K562 (cell line): ENCODE measurements around the gene VPS11. TPM values are rescaled to one million over a fixed set of nuclear protein-coding genes. Genes with fewer than 3 reads are reported as not detected.

Experiments used
- ELF2 ChIP-seq: fragments of 250-450 bp; sonication (Bioruptor Pico); IDR thresholded peaks from 2 replicates; pipeline ENCODE4 v1.5.0; 2021; ENCODE audit warnings: mild to moderate bottlenecking
- ERF ChIP-seq: fragments of 450-650 bp; formaldehyde crosslinking; IDR thresholded peaks from 2 replicates; pipeline ENCODE4 v1.4.0; 2020; ENCODE audit warnings: mild to moderate bottlenecking, mixed read lengths
- FOSL1 ChIP-seq: fragments of 200-800 bp; sonication (Bioruptor generic); conservative IDR thresholded peaks from 2 replicates; pipeline ENCODE4 v1.6.1; 2016; ENCODE audit warnings: missing genetic modification characterization, missing compliant biosample characterization
- NR1H2 ChIP-seq: sonication (generic); formaldehyde crosslinking; IDR thresholded peaks from 2 replicates; pipeline ENCODE4 v1.4.0; 2020; ENCODE audit warnings: mild to moderate bottlenecking, missing genetic modification reagents
- POLR2G ChIP-seq: fragments of 200-400 bp; formaldehyde crosslinking; IDR thresholded peaks from 2 replicates; pipeline ENCODE4 v1.6.1; 2017; ENCODE audit warnings: low read depth, mild to moderate bottlenecking, antibody characterized with exemption, low read length, moderate library complexity
- RBBP5 ChIP-seq: fragments of 200-600 bp; sonication (generic); IDR thresholded peaks from 2 replicates; pipeline ENCODE4 v1.6.1; 2012; ENCODE audit warnings: borderline replicate concordance, mild to moderate bottlenecking, low read length, control low read depth, inconsistent platforms; ENCODE audit not compliant: insufficient read depth, poor library complexity, severe bottlenecking
- RFX7 ChIP-seq: fragments of 250-450 bp; sonication (Bioruptor Pico); IDR thresholded peaks from 2 replicates; pipeline ENCODE4 v1.5.1; 2021; ENCODE audit warnings: mild to moderate bottlenecking
- SP1 ChIP-seq: sonication (generic); formaldehyde crosslinking; IDR thresholded peaks from 2 replicates; pipeline ENCODE4 v1.8.1; 2022; ENCODE audit warnings: mild to moderate bottlenecking, missing genetic modification reagents
- SRSF1 ChIP-seq: fragments of 200-400 bp; formaldehyde crosslinking; IDR thresholded peaks from 2 replicates; pipeline ENCODE4 v1.6.1; 2017; ENCODE audit warnings: mild to moderate bottlenecking, low read depth, low read length, moderate library complexity
- TEAD4 ChIP-seq, 2 experiments: sonication (generic) in 1 of 2; formaldehyde crosslinking in 1 of 2; IDR thresholded peaks; 2 replicates each; pipeline versions ENCODE4 v1.6.1 to v1.8.0; 2012 to 2022; ENCODE audit warnings: borderline replicate concordance in 1 of 2, inconsistent platforms in 1 of 2, low read length in 1 of 2, mild to moderate bottlenecking in 1 of 2, missing genetic modification reagents in 1 of 2
- WHSC1 ChIP-seq: IDR thresholded peaks from one replicate; pipeline ENCODE4 v1.6.1; 2012; ENCODE audit warnings: low read length, control low read depth, inconsistent platforms
- ZC3H11A ChIP-seq: IDR thresholded peaks from 2 replicates; pipeline ENCODE4 v1.6.1; 2012; ENCODE audit warnings: low read depth, low read length, improper control_type of control experiment
- ZNF146 ChIP-seq: IDR thresholded peaks from one replicate; pipeline ENCODE4 v1.6.1; 2018; ENCODE audit warnings: missing compliant biosample characterization; ENCODE audit not compliant: unreplicated experiment
- ZNF224 ChIP-seq: sonication (generic); formaldehyde crosslinking; IDR thresholded peaks from 2 replicates; pipeline ENCODE4 v1.8.0; 2022; ENCODE audit warnings: mild to moderate bottlenecking, missing genetic modification reagents
- polyA plus RNA-seq, 8 experiments: library from polyadenylated mRNA; depleted of rRNA in 4 of 8; stranded (reverse) in 5 of 8; unstranded in 3 of 8; fragments of >200 nt; fragmentation: Nextera tagmentation in 2 of 8; fragmentation: Illumina TruSeq in 1 of 8; extraction: Ambion mirVana in 2 of 8; extraction: Trizol in 1 of 8; gene quantifications; 2 replicates each; pipeline versions ENCODE4 v1.2.1 to v1.2.3, GENCODE V29; 2011 to 2014; ENCODE audit warnings: inconsistent platforms in 1 of 8, missing spikeins in 1 of 8
- total RNA-seq, 7 experiments: library from RNA; depleted of rRNA in 6 of 7; stranded (reverse); fragments of >200 nt in 6 of 7; fragmentation: Illumina TruSeq in 2 of 7; extraction: Trizol in 2 of 7; gene quantifications; 2 replicates each; pipeline versions ENCODE4 v1.2.1 to v1.2.3, GENCODE V29; 2011 to 2021; ENCODE audit warnings: low replicate concordance in 1 of 7
- TF ChIP-seq, protein P1 (sequence below): fragments of 150-350 bp; IDR thresholded peaks from 2 replicates; pipeline ENCODE4 v1.6.1; 2014; ENCODE audit warnings: low read depth, mild to moderate bottlenecking, low read length, borderline replicate concordance
- TF ChIP-seq, protein P2 (sequence below): sonication (generic); formaldehyde crosslinking; IDR thresholded peaks from 2 replicates; pipeline ENCODE4 v1.8.1; 2023; ENCODE audit warnings: mild to moderate bottlenecking, missing genetic modification reagents
- TF ChIP-seq, protein P3 (sequence below), 2 experiments: fragments of 450-650 bp; IDR thresholded peaks; 2 replicates each; pipeline ENCODE4 v1.6.1; 2018; ENCODE audit warnings: mild to moderate bottlenecking in 2 of 2, low read depth in 1 of 2; ENCODE audit not compliant: partially characterized antibody in 2 of 2

Gene VPS11
- total and polyA plus RNA-seq, 9 of the 15 experiments (the other 6 are each of a cell fraction or from before 2014, with no cell fraction given): 14.1 to 35.5 (median 27.5) TPM

DNA sequence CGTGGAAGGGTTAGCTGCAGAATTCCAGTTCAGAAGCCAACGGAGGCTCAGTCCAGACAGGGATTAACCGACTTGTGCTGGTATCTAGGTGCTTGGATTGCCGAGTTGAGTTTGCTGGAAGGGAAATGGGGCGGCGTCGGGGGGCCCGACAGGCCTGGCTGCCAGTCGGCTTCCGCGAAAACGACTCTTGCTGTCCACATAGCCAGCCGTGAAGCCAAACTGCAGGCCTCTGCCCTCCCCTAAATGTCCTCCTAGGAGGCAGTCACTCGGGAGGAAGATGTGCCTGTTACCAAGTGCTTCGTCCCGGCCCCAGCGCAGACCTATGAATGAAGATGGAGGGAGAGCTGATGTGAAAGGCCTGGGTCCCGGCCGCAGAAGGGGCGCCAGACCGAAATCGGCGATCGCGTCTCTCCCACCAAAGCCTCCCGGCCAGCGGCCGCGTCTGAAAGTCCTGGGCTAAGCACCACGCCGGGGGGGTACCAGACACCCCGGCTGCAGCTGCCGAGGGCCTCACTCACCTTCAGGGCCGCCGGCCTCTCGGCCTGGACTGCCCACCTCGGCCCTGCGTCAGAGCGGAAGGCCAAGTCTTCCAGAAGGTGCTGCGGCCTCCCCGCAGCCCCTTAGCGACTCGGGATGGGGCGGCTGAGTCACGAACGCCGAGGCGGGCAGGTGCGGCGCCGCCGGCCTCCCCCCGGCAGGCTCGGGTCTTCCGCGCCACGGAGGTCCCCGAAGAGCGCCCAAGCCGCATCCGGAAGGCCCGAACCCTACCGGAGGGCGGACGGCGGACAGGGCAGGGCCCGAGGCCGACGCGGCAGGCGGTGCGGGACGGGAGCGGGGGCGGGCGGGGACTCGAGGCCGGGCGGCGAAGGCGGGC lies 26.6 kb downstream of the VPS11 start (continued):
- TF ChIP-seq, protein P1, sequence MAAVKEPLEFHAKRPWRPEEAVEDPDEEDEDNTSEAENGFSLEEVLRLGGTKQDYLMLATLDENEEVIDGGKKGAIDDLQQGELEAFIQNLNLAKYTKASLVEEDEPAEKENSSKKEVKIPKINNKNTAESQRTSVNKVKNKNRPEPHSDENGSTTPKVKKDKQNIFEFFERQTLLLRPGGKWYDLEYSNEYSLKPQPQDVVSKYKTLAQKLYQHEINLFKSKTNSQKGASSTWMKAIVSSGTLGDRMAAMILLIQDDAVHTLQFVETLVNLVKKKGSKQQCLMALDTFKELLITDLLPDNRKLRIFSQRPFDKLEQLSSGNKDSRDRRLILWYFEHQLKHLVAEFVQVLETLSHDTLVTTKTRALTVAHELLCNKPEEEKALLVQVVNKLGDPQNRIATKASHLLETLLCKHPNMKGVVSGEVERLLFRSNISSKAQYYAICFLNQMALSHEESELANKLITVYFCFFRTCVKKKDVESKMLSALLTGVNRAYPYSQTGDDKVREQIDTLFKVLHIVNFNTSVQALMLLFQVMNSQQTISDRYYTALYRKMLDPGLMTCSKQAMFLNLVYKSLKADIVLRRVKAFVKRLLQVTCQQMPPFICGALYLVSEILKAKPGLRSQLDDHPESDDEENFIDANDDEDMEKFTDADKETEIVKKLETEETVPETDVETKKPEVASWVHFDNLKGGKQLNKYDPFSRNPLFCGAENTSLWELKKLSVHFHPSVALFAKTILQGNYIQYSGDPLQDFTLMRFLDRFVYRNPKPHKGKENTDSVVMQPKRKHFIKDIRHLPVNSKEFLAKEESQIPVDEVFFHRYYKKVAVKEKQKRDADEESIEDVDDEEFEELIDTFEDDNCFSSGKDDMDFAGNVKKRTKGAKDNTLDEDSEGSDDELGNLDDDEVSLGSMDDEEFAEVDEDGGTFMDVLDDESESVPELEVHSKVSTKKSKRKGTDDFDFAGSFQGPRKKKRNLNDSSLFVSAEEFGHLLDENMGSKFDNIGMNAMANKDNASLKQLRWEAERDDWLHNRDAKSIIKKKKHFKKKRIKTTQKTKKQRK: no peak
- TF ChIP-seq ZC3H11A (no peak), RBBP5 (peak; percentile 45), SRSF1 (peak; percentile 45; the same call in 1 of the 2 replicates), FOSL1 (no peak), ZNF146 (peak; percentile 7), NR1H2 (CRISPR knock-in tag) (0 out of 2 replicates have a peak, but pooled peaks have one; percentile 68), POLR2G (peak; percentile 88), ZNF224 (CRISPR knock-in tag) (no peak), TEAD4 (IDR thresholded peaks at IDR 0.05; ENCODE audit: low read length) (0 out of 2 replicates have a peak, but pooled peaks have one; percentile 22), TEAD4 (CRISPR knock-in tag; IDR thresholded peaks at IDR 0.05; ENCODE audit: borderline replicate concordance) (no peak), RFX7 (CRISPR knock-in tag) (no peak), ERF (0 out of 2 replicates have a peak, but pooled peaks have one; percentile 31), SP1 (CRISPR knock-in tag) (peak; percentile 57; the same call in 1 of the 2 replicates), WHSC1 (no peak), ELF2 (CRISPR knock-in tag) (no peak)
- TF ChIP-seq, protein P2, sequence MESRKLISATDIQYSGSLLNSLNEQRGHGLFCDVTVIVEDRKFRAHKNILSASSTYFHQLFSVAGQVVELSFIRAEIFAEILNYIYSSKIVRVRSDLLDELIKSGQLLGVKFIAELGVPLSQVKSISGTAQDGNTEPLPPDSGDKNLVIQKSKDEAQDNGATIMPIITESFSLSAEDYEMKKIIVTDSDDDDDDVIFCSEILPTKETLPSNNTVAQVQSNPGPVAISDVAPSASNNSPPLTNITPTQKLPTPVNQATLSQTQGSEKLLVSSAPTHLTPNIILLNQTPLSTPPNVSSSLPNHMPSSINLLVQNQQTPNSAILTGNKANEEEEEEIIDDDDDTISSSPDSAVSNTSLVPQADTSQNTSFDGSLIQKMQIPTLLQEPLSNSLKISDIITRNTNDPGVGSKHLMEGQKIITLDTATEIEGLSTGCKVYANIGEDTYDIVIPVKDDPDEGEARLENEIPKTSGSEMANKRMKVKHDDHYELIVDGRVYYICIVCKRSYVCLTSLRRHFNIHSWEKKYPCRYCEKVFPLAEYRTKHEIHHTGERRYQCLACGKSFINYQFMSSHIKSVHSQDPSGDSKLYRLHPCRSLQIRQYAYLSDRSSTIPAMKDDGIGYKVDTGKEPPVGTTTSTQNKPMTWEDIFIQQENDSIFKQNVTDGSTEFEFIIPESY (CRISPR knock-in tag): no peak
- TF ChIP-seq, protein P3, sequence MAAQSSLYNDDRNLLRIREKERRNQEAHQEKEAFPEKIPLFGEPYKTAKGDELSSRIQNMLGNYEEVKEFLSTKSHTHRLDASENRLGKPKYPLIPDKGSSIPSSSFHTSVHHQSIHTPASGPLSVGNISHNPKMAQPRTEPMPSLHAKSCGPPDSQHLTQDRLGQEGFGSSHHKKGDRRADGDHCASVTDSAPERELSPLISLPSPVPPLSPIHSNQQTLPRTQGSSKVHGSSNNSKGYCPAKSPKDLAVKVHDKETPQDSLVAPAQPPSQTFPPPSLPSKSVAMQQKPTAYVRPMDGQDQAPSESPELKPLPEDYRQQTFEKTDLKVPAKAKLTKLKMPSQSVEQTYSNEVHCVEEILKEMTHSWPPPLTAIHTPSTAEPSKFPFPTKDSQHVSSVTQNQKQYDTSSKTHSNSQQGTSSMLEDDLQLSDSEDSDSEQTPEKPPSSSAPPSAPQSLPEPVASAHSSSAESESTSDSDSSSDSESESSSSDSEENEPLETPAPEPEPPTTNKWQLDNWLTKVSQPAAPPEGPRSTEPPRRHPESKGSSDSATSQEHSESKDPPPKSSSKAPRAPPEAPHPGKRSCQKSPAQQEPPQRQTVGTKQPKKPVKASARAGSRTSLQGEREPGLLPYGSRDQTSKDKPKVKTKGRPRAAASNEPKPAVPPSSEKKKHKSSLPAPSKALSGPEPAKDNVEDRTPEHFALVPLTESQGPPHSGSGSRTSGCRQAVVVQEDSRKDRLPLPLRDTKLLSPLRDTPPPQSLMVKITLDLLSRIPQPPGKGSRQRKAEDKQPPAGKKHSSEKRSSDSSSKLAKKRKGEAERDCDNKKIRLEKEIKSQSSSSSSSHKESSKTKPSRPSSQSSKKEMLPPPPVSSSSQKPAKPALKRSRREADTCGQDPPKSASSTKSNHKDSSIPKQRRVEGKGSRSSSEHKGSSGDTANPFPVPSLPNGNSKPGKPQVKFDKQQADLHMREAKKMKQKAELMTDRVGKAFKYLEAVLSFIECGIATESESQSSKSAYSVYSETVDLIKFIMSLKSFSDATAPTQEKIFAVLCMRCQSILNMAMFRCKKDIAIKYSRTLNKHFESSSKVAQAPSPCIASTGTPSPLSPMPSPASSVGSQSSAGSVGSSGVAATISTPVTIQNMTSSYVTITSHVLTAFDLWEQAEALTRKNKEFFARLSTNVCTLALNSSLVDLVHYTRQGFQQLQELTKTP (IDR thresholded peaks at IDR 0.05; ENCODE audit: low read depth in 1 of 2, partially characterized antibody in 2 of 2): peak in 1 of 2 experiments; percentile 40
